ENCODE measurements around the gene ACY1. TPM values are rescaled to one million over a fixed set of nuclear protein-coding genes. Genes with fewer than 3 reads are reported as not detected.

ACY1 gene
- total and polyA plus RNA-seq, 4 donors = 3.8 to 29.8 (median 24.4) TPM

- WGBS (ENCODE audit: insufficient coverage) = 19% methylated on average over 31 of the region's 33 CpGs
- peak within 1 kb of the TSS; percentile 47 for H3K27ac ChIP-seq (ENCODE audit: low read depth, low read length)
- peak within 1 kb of the TSS; percentile 5 for H3K4me3 ChIP-seq (ENCODE audit: low read depth, low read length)
- peaks cover 44% of the 10 kb centered on the region for H3K36me3 ChIP-seq (ENCODE audit: control insufficient read depth, insufficient read depth, low read length)
- H3K4me1 ChIP-seq (ENCODE audit: control insufficient read depth, insufficient read depth, low read length) = peaks cover 26% of the 10 kb centered on the region
- no peaks in the 10 kb centered on the region for H3K27me3 ChIP-seq (ENCODE audit: control insufficient read depth, insufficient read depth, low read length)
- peak in 1 of 6 donors; percentile 42 for DNase-seq (ENCODE audit: low read depth in 4 of 6, low spot score in 6 of 6)
- no peaks in the 10 kb centered on the region for H3K9me3 ChIP-seq (ENCODE audit: control insufficient read depth, insufficient read depth, low read length)
Observed at GRCh38 chr3:51955175-51955892, 28.0 kb upstream of the ACY1 start, which contains the start of gene GPR62. Gene GPR62 (plus strand): TSS chr3:51955381. CDS start chr3:51955653, 272 bp downstream.

- Histone ChIP-seq H3K27me3 (ENCODE audit: control insufficient read depth, insufficient read depth, low read length) (no peaks in the 10 kb centered on the region), H3K36me3 (ENCODE audit: control insufficient read depth, insufficient read depth, low read length) (peaks cover 52% of the 10 kb centered on the region), H3K4me1 (ENCODE audit: control insufficient read depth, insufficient read depth, low read length) (peaks cover 29% of the 10 kb centered on the region), H3K9me3 (ENCODE audit: control insufficient read depth, insufficient read depth, low read length) (no peaks in the 10 kb centered on the region), H3K4me3 (ENCODE audit: low read depth, low read length) (peak overlapping the region; percentile 5), H3K27ac (ENCODE audit: low read depth, low read length) (peak overlapping the region; percentile 47)
- WGBS (ENCODE audit: insufficient coverage) = 2% methylated on average over 97 of the region's 97 CpGs
- peak in 2 of 6 donors; percentile 75 to 83 for DNase-seq (ENCODE audit: low read depth in 4 of 6, low spot score in 6 of 6)
Observed at GRCh38 chr3:51955893-51956770, 27.2 kb upstream of the ACY1 start.

- H3K27ac ChIP-seq (ENCODE audit: low read depth, low read length) = no peak overlapping the region
Observed at GRCh38 chr3:51957520-51958205, 25.7 kb upstream of the ACY1 start.

GRCh38 chr3:51958603-51959521, 24.5 kb upstream of the ACY1 start:
- Histone ChIP-seq H3K27me3 (ENCODE audit: control insufficient read depth, insufficient read depth, low read length) (no peaks in the 10 kb centered on the region), H3K4me3 (ENCODE audit: low read depth, low read length) (no peak overlapping the region), H3K36me3 (ENCODE audit: control insufficient read depth, insufficient read depth, low read length) (peaks cover 60% of the 10 kb centered on the region), H3K4me1 (ENCODE audit: control insufficient read depth, insufficient read depth, low read length) (peaks cover 48% of the 10 kb centered on the region), H3K27ac (ENCODE audit: low read depth, low read length) (no peak overlapping the region), H3K9me3 (ENCODE audit: control insufficient read depth, insufficient read depth, low read length) (no peaks in the 10 kb centered on the region)
- no peak for DNase-seq (ENCODE audit: low read depth in 4 of 6, low spot score in 6 of 6)
- WGBS (ENCODE audit: insufficient coverage) = 91% methylated on average over 12 of the region's 20 CpGs

More at GRCh38 chr3:51957520-51958205, 25.7 kb upstream of the ACY1 start:
- DNase-seq (ENCODE audit: low read depth in 4 of 6, low spot score in 6 of 6) = no peak
- Histone ChIP-seq H3K4me1 (ENCODE audit: control insufficient read depth, insufficient read depth, low read length) (peaks cover 36% of the 10 kb centered on the region), H3K27me3 (ENCODE audit: control insufficient read depth, insufficient read depth, low read length) (no peaks in the 10 kb centered on the region), H3K36me3 (ENCODE audit: control insufficient read depth, insufficient read depth, low read length) (peaks cover 55% of the 10 kb centered on the region), H3K9me3 (ENCODE audit: control insufficient read depth, insufficient read depth, low read length) (no peaks in the 10 kb centered on the region), H3K4me3 (ENCODE audit: low read depth, low read length) (no peak overlapping the region)
- 89% methylated on average over 13 of the region's 15 CpGs for WGBS (ENCODE audit: insufficient coverage)

GRCh38 chr3:51959651-51960050, 23.7 kb upstream of the ACY1 start:
- WGBS (ENCODE audit: insufficient coverage) = 95% methylated on average over 7 of the region's 7 CpGs
- H3K9me3 ChIP-seq (ENCODE audit: control insufficient read depth, insufficient read depth, low read length) = no peaks in the 10 kb centered on the region
- H3K27me3 ChIP-seq (ENCODE audit: control insufficient read depth, insufficient read depth, low read length) = no peaks in the 10 kb centered on the region
- DNase-seq (ENCODE audit: low read depth in 4 of 6, low spot score in 6 of 6) = no peak
- no peak overlapping the region for H3K4me3 ChIP-seq (ENCODE audit: low read depth, low read length)
- H3K36me3 ChIP-seq (ENCODE audit: control insufficient read depth, insufficient read depth, low read length) = peaks cover 67% of the 10 kb centered on the region
- no peak overlapping the region for H3K27ac ChIP-seq (ENCODE audit: low read depth, low read length)
- H3K4me1 ChIP-seq (ENCODE audit: control insufficient read depth, insufficient read depth, low read length) = peaks cover 56% of the 10 kb centered on the region

GRCh38 chr3:51960386-51960785, 22.9 kb upstream of the ACY1 start:
- Histone ChIP-seq H3K27ac (ENCODE audit: low read depth, low read length) (no peak overlapping the region), H3K27me3 (ENCODE audit: control insufficient read depth, insufficient read depth, low read length) (no peaks in the 10 kb centered on the region), H3K9me3 (ENCODE audit: control insufficient read depth, insufficient read depth, low read length) (no peaks in the 10 kb centered on the region), H3K36me3 (ENCODE audit: control insufficient read depth, insufficient read depth, low read length) (peaks cover 64% of the 10 kb centered on the region), H3K4me1 (ENCODE audit: control insufficient read depth, insufficient read depth, low read length) (peaks cover 57% of the 10 kb centered on the region), H3K4me3 (ENCODE audit: low read depth, low read length) (no peak overlapping the region)
- WGBS (ENCODE audit: insufficient coverage) = 91% methylated on average over 10 of the region's 10 CpGs
- DNase-seq (ENCODE audit: low read depth in 4 of 6, low spot score in 6 of 6) = no peak

- no peak overlapping the region for H3K27ac ChIP-seq (ENCODE audit: low read depth, low read length)
- peaks cover 61% of the 10 kb centered on the region for H3K4me1 ChIP-seq (ENCODE audit: control insufficient read depth, insufficient read depth, low read length)
Observed at GRCh38 chr3:51961011-51961410, 22.3 kb upstream of the ACY1 start.

GRCh38 chr3:51961602-51962569, 21.4 kb upstream of the ACY1 start:
- Histone ChIP-seq H3K4me3 (ENCODE audit: low read depth, low read length) (no peak overlapping the region), H3K36me3 (ENCODE audit: control insufficient read depth, insufficient read depth, low read length) (peaks cover 61% of the 10 kb centered on the region), H3K27me3 (ENCODE audit: control insufficient read depth, insufficient read depth, low read length) (no peaks in the 10 kb centered on the region), H3K9me3 (ENCODE audit: control insufficient read depth, insufficient read depth, low read length) (no peaks in the 10 kb centered on the region), H3K4me1 (ENCODE audit: control insufficient read depth, insufficient read depth, low read length) (peaks cover 63% of the 10 kb centered on the region), H3K27ac (ENCODE audit: low read depth, low read length) (no peak overlapping the region)
- WGBS (ENCODE audit: insufficient coverage) = 77% methylated on average over 3 of the region's 9 CpGs
- DNase-seq (ENCODE audit: low read depth in 4 of 6, low spot score in 6 of 6) = no peak

More at GRCh38 chr3:51961011-51961410, 22.3 kb upstream of the ACY1 start:
- DNase-seq (ENCODE audit: low read depth in 4 of 6, low spot score in 6 of 6) = no peak
- no peak overlapping the region for H3K4me3 ChIP-seq (ENCODE audit: low read depth, low read length)
- 83% methylated on average over 18 of the region's 18 CpGs for WGBS (ENCODE audit: insufficient coverage)
- H3K9me3 ChIP-seq (ENCODE audit: control insufficient read depth, insufficient read depth, low read length) = no peaks in the 10 kb centered on the region
- H3K36me3 ChIP-seq (ENCODE audit: control insufficient read depth, insufficient read depth, low read length) = peaks cover 65% of the 10 kb centered on the region
- no peaks in the 10 kb centered on the region for H3K27me3 ChIP-seq (ENCODE audit: control insufficient read depth, insufficient read depth, low read length)

Data from spinal cord (tissue), 10 donors.